D721Med (cell line): Measurements from ENCODE around the gene ITPR2.

Source experiments
- DNase-seq: peaks from one replicate; pipeline ENCODE4 v3.0.0; 2011; ENCODE audit warnings: low spot score; ENCODE audit not compliant: insufficient read length
- FAIRE-seq: peaks from 2 replicates; lab custom pipeline; 2011; peaks lifted over from hg19 to GRCh38; lab: Jason Lieb, UNC
- CTCF ChIP-seq: IDR thresholded peaks from 2 replicates; pipeline ENCODE4 v1.5.1; 2012; ENCODE audit warnings: mild to moderate bottlenecking, control low read depth; ENCODE audit not compliant: insufficient read depth; ENCODE audit errors: missing control alignments

Gene ITPR2

GRCh38 chr12:26750531-26751175 lies 82.3 kb downstream of the ITPR2 start:
- FAIRE-seq, result no peak
- TF ChIP-seq CTCF, result no peak
- DNase-seq, result no peak

GRCh38 chr12:26749781-26750180 lies 83.2 kb downstream of the ITPR2 start:
- FAIRE-seq (no peak), DNase-seq (no peak)
- no peak for TF ChIP-seq CTCF

GRCh38 chr12:26748741-26749431 lies 84.1 kb downstream of the ITPR2 start:
- no peak for DNase-seq
- TF ChIP-seq CTCF, result no peak
- FAIRE-seq, result no peak

GRCh38 chr12:26748412-26748740 lies 84.6 kb downstream of the ITPR2 start:
- FAIRE-seq, result no peak
- no peak for DNase-seq
- no peak for TF ChIP-seq CTCF

- DNase-seq (no peak), FAIRE-seq (no peak)
- TF ChIP-seq CTCF, result no peak
Observed at GRCh38 chr12:26746121-26746714, 86.8 kb downstream of the ITPR2 start.

- FAIRE-seq, result peak; percentile 21
- no peak for DNase-seq
Observed at GRCh38 chr12:26744697-26745440, 88.1 kb downstream of the ITPR2 start.

More at GRCh38 chr12:26744697-26745440, 88.1 kb downstream of the ITPR2 start:
- TF ChIP-seq CTCF, result no peak
